BE2C (cell line): ENCODE measurements around the gene FGFRL1.

ENCODE experiments used
- DNase-seq: peaks from one replicate; pipeline ENCODE4 v3.0.0-alpha.2; 2020
- H3K27me3 ChIP-seq: fragments of 250-450 bp; sonication (Bioruptor Pico); 2 replicates; pipeline ENCODE4 v1.5.1; 2020; ENCODE audit warnings: mild to moderate bottlenecking
- H3K36me3 ChIP-seq: fragments of 250-450 bp; sonication (Bioruptor Pico); 2 replicates; pipeline ENCODE4 v1.5.1; 2020; ENCODE audit warnings: mild to moderate bottlenecking
- H3K4me1 ChIP-seq: fragments of 250-450 bp; sonication (Bioruptor Pico); 2 replicates; pipeline ENCODE4 v1.5.1; 2020
- H3K4me3 ChIP-seq: 2 replicates; pipeline ENCODE4 v1.5.1; 2011; ENCODE audit warnings: low read depth, low read length
- H3K9me3 ChIP-seq: fragments of 250-450 bp; sonication (Bioruptor Pico); 2 replicates; pipeline ENCODE4 v1.5.1; 2020
- TF ChIP-seq, protein P1 (sequence below): IDR thresholded peaks from 2 replicates; pipeline ENCODE4 v1.5.1; 2012; ENCODE audit warnings: mild to moderate bottlenecking, low read depth, low read length

The FGFRL1 gene

DNA sequence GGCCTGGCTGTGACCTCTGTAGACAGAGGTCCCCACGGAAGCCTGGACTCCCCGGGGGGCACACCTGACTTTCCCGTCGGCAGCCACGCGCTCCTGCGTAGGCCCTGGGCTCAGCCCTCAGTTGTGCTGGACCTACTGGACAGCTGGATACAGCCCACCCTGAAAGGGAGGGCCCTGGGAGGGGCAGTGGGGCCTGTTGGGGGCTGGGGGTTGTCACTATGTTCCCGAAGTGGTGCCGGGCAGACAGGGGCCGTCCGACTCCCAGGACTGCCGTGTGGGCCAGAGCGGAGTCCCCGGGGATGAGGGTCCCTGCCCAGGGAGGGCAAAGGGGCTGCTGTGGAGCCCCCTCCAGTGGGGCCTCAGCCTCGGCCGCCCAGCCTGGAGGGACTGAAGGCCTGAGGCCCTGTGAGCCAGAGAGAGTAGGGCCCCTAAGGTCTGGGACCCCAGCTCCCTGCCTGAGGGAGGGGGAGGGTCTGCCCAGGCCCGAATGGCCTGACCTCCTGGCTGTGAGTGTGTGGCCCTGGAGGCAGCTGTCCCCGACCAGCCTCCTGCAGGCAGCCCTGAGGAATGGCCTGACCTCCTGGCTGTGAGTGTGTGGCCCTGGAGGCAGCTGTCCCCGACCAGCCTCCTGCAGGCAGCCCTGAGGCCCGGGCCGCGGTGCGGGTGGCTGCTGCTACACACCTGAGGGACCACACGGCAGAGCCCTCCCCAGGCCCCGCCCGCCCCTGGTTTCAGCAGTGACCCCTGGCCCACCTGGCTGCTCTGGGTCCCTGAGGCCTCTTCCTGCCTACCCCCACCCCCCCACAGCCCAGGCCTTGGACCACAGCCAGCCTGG lies 25.8 kb downstream of the FGFRL1 start:
- H3K4me1 ChIP-seq, result no peaks in the 10 kb centered on the region
- TF ChIP-seq, protein P1, sequence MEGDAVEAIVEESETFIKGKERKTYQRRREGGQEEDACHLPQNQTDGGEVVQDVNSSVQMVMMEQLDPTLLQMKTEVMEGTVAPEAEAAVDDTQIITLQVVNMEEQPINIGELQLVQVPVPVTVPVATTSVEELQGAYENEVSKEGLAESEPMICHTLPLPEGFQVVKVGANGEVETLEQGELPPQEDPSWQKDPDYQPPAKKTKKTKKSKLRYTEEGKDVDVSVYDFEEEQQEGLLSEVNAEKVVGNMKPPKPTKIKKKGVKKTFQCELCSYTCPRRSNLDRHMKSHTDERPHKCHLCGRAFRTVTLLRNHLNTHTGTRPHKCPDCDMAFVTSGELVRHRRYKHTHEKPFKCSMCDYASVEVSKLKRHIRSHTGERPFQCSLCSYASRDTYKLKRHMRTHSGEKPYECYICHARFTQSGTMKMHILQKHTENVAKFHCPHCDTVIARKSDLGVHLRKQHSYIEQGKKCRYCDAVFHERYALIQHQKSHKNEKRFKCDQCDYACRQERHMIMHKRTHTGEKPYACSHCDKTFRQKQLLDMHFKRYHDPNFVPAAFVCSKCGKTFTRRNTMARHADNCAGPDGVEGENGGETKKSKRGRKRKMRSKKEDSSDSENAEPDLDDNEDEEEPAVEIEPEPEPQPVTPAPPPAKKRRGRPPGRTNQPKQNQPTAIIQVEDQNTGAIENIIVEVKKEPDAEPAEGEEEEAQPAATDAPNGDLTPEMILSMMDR, result no peak
- no peaks in the 10 kb centered on the region for H3K9me3 ChIP-seq
- DNase-seq, result no peak
- no peak overlapping the region for H3K4me3 ChIP-seq
- peaks cover 11% of the 10 kb centered on the region for H3K27me3 ChIP-seq
- H3K36me3 ChIP-seq, result no peaks in the 10 kb centered on the region

- TF ChIP-seq, protein P1, result no peak
- Histone ChIP-seq H3K4me3 (no peak overlapping the region), H3K4me1 (no peaks in the 10 kb centered on the region), H3K27me3 (peaks cover 7% of the 10 kb centered on the region), H3K36me3 (no peaks in the 10 kb centered on the region), H3K9me3 (no peaks in the 10 kb centered on the region)
- DNase-seq, result no peak
Measured at GRCh38 chr4:1038948-1039492, 27.6 kb downstream of the FGFRL1 start.

DNA sequence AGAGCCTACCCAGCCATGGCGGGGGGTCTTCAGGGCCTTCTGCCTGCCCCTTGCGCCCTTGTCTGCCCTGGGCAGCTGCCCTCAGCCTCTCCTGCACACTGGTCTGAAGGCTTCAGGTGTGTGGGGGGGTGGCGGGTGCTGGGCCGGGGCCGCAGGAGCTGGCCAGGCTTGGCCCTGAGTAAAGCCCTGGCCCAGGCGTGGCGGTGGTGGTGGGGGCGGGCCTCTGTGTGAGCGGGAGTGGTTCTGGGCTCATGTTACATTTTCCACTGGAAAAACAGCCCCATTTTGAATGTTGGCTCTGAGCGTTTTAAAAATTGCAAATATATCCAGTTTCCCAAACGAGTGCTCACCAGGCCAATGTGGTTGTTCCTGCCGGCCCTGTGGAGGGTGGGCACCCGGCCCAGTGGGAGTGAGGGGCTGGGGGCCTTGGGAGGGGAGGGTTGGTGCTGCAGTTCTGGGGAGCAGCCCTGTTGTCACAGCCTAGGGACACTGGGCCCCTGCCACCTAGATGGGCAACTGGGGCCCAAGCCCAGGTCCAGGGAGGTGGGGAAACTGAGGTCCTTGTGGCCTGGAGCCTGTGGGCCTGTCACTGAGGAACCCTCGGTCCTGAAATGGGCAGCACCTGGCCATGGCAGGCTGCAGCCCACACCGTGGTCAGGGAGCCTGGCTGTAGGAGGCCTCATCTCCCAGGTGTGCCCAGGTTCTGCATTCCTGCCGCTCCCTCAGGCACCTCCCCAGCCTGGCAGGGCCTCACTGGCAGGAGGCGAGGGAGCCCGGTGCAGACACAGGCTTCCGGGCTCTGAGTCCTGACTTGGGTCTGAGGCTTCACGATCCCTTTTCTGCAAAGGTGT lies 28.3 kb downstream of the FGFRL1 start:
- no peak overlapping the region for H3K4me3 ChIP-seq
- no peaks in the 10 kb centered on the region for H3K36me3 ChIP-seq
- peaks cover 13% of the 10 kb centered on the region for H3K27me3 ChIP-seq
- no peaks in the 10 kb centered on the region for H3K9me3 ChIP-seq
- no peaks in the 10 kb centered on the region for H3K4me1 ChIP-seq
- TF ChIP-seq, protein P1, result no peak
- DNase-seq, result no peak

DNA sequence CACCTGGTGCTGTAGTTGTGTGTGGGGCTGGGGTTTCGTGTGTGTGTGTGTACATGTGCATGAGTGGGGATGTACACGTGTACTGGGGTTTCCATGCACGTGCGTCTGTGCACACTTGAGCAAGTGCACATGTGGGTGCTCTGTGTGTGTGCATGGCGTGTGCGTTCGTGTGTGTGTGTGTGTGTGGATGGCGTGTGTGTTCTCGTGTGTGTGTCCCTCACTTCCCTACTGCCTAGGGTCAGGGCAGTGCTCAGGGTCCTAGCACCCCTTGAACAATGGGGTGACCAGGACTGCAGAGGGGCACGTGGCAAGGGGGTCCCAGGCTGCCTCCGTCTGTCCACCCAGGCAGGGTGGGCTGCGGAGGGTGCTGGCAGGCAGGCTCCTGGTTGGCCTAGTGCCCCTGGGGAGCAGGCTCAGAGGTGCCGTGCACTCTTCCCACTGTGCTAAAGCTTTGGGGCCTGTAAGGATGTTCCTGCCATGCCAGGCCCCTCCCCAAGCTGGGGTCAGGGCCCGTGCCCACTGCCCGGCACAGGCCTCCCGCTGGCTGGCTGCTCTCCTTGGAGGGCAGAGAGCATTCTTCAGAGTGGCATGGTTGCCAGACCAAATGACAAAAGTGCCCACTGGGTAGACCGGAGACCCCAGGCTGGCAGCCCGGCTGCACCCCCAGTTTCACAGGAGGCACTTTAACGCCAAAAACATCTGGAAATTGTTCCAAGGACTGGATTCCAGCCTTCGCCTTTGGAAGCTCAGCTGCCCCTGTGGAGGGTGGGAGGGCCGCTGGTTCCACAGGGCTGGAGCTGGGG lies 29.1 kb downstream of the FGFRL1 start:
- no peaks in the 10 kb centered on the region for H3K4me1 ChIP-seq
- peaks cover 18% of the 10 kb centered on the region for H3K27me3 ChIP-seq
- no peak overlapping the region for H3K4me3 ChIP-seq
- H3K36me3 ChIP-seq, result no peaks in the 10 kb centered on the region
- DNase-seq, result no peak
- H3K9me3 ChIP-seq, result no peaks in the 10 kb centered on the region
- TF ChIP-seq, protein P1, result no peak

DNA sequence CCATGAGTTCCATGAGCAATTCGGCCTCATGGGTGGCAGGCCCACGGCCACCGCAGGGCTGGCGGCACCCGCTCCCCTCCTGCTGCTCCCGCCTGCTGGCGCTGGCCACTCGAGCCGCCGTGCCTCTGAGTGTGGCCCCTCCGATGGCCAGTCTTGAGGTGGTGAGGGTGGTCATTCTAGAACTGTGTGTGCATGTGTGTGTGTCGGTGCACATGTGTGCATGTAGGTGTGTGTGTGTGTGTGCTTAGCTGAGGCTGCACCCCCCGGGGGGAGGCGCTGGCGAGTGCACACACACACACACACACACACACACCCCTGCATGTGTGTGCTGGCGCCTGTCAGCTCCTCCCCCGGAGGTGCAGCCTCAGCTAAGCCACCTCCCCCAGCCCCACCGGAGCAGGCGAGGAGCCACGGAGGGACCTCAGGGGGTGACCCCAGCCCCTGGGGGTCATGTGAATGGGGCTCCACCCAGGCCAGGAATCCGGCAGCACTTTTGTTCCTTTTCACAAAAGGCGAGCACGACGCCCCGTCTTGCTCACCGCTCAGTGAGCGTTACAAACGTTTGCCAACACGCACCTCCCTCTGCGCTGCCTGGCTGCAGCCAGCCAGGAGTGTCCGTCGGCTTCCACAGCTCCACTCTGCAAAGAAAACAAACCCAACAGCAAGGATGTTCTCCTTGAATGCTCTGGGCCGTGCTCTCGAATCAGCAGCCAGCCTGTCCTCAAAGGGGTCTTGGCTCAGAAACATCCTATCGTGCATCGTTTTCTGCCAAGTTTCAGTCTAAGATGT lies 29.9 kb downstream of the FGFRL1 start:
- Histone ChIP-seq H3K4me1 (no peaks in the 10 kb centered on the region), H3K4me3 (no peak overlapping the region), H3K9me3 (no peaks in the 10 kb centered on the region), H3K27me3 (peaks cover 18% of the 10 kb centered on the region), H3K36me3 (no peaks in the 10 kb centered on the region)
- TF ChIP-seq, protein P1, result no peak
- DNase-seq, result no peak
